Stomach (tissue), 4 donors: Measurements from ENCODE around the gene CUL1.

ENCODE experiments used
- CTCF ChIP-seq, 7 experiments: fragments of 450-650 bp in 4 of 7; fragments of 200-600 bp in 3 of 7; sonication (generic) in 3 of 7; IDR thresholded peaks; one replicate each; pipeline ENCODE4 v1.5.1; 2016 to 2019; ENCODE audit warnings: antibody characterized with exemption in 7 of 7, control low read depth in 2 of 7, mild to moderate bottlenecking in 1 of 7
- POLR2AphosphoS5 ChIP-seq, 3 donors: sonication (generic); formaldehyde crosslinking; IDR thresholded peaks; one replicate each; pipeline ENCODE4 v1.6.1; 2016; ENCODE audit warnings: antibody characterized with exemption in 3 of 3

GRCh38 chr7:148720472-148720871 lies 21.8 kb downstream of the CUL1 start:
- TF ChIP-seq POLR2AphosphoS5 (IDR thresholded peaks at IDR 0.05) (no peak), CTCF (IDR thresholded peaks at IDR 0.05) (no peak)
